ENCODE data around the gene TOMM20.
"Not testable (repeated sequence)": the region's sequence is repeated elsewhere in the genome, so short reads cannot be mapped to it uniquely, and the experiment has no call there.

Gene TOMM20

DNA sequence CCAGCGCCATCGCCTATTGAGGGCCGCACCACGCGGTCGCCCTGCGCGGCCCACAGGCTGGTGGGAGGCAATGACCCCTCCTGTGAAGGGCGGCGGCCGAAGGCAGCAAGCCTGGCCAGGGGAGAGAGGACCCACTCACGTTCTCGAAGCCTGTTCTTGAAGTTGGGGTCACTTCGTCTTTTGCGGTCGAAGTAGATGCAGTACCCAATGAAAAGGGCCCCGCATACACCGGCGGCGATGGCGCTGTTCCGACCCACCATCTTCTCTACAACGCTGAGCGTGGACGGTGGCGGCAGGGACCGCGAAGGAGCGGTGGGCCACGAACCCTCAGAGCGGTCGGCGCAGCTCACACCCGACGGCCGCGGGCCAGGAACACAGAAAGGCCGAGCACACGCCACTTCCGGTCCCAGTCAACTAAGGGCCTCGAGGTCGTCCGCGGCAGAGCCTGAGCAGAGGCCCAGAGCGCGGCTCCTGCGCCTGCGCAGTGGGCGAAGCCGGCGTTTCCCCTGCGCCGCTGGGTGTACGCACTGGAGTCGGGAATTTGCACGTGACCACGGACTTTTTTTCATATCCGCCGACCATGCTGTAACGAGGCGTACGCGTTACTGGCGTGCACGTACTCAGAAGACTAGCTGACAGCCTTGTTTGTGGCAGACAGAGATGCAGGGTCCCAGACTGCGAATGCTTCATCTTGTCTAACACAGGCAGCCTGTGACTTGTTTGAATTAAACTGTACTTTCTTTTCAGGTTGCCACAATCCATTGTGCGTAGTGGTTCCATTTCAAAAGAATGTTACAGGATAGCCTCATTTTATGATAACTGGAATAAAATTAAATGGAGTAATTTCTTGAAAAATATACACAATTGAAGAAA, at the start of gene TOMM20:
TOMM20 (minus strand) TSS at position 382 of the 873 bp plus-strand sequence; CDS start at position 260, 122 bp downstream.
- DNase-seq (ENCODE audit: low spot score) = peak; percentile 98

DNA sequence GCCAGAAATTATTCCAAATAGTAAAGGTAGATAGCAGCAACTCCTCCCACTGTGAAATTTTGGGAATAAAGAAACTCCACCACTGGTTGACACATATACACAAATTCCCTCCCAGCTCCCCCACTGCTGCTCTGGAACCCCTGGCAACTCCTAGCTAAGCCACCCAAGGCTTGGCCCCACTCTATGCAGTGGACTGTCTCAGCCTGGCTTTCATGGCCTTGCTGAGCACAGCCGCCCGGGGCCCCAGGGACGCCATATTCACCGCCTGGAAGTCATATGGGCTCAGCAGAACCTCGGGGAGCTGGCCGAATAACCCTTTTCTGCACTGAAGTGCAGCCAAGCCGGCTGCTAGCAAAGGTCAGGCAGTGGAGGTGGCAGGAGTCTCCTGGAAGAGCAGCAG, 47.8 kb upstream of the TOMM20 start:
- DNase-seq (ENCODE audit: low spot score) = no peak

DNA sequence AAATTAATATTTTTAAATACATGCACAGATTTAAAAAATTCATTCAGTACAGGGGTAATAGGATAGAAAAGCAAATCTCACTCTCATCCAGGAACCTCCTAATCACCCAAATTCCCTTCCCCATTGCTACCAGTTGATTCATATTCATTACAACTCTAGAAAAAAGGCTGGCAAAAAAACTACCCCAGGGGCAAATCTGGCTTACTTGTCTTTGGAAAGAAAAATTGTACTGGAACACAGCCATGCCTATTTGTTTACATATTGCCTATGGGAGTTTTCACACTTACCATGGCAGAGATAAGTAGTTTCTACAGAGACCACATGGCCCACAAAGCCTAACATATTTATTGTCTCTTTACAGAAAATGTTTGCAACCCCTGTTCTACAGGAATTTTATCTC, 41.3 kb upstream of the TOMM20 start:
- no peak for DNase-seq (ENCODE audit: low spot score)

DNA sequence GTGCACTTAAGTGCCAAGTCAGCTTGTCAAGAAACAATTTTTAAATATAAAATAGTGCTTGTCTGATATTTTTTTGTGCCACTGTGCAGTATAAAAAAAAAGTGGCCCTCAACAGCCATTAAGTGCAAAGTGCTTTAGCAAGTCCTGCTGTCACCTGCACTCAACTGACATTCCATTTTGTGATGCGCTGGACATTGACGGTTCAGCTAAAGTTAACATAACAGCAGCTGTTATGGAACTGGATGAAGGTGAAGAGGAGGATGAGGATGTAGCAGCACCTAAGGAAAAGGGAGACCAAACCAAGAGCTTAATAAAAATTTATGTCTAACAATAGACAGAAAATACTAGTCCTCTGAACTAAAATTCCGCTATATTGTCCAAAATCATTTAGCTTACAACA, 39.7 kb upstream of the TOMM20 start:
- DNase-seq (ENCODE audit: low spot score) = no peak

- no peak for DNase-seq (ENCODE audit: low spot score)
These were observed 33.2 kb upstream of the TOMM20 start for GRCh38 chr1:235161685-235162327.

DNA sequence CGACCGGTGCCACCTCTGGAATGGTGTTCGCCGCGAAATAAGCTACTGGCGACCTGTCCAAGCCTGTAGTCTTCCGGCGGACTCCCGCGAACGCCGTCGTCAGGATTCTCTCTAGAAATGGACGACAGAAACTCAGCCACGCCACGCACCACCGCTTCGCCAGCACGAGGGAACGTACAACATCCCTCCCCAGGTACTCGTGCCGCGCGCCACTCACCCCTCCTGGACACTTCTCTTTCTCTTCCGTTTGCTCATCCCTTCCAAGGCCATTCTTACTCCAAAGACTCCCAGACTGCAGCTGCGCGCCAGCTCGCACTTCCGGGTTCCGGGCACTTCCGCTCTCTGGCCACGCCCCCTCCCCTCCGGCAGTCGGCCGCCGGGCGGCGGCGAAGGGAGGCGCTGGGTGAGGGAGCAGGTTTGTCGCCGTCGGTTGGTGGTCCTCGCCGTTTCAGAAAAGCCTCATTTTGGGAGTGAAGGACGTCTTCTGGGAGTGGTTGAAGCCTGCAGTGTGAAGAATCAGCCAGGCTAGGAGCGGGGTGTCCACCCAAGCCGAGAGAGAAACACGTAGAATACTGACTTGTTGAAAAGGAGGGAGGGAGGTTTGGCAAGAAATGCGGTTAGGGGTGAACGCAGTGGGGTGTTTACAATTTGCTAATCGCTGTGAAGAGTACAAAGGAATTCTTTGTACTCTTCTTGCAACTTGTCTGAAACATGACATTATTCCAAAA, 32.5 kb upstream of the TOMM20 start, which contains the start of gene RBM34:
RBM34 (minus strand) TSS at position 294 of the 728 bp plus-strand sequence; CDS start at position 270, 24 bp downstream.
- DNase-seq (ENCODE audit: low spot score) = peak; percentile 89

DNA sequence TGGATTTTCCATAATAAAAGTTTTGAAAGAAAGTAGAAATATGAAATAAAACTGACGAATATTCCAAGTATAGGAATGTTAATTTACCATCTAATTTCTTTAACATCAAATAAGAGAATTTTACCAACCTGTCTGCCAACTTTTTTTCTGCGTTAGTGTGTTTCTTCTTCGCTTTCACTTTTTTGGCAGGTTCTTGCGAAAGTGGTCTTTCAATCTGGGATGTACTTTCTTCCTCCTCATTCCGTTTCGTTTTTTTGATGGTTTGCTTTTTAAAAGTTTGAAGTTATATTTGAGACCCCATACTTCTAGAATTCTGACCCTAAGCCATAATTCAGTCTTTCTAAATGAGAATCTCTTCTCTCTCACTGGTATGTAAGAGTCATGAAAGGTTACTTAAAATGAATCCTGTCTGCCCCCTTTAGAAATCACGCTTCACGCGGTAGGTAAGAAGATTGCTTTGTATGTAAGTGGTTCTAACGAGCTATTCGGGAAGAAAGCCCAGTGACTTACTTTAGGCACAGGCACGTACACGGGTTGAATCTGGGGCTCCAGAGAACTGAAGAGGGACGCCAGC, 31.8 kb upstream of the TOMM20 start:
- DNase-seq (ENCODE audit: low spot score) = peak; percentile 34

DNA sequence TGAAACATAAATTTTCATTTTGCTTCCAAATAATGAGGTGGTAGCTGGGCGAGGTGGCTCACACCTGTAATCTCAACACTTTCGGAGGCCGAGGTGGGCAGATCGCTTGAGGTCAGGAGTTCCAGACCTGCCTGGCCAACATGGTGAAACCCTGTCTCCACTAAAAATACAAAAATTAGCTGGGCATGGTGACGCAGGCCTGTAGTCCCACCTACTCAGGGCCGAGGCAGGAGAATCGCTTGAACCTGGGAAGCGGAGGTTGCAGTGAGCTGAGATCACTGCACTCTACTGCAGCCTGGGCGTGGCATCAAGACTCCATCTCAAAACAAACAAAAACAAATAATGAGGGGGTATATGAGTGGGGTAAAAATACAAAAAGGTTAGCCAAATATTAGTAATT, 31.3 kb upstream of the TOMM20 start:
- DNase-seq (ENCODE audit: low spot score) = not testable (repeated sequence)

DNA sequence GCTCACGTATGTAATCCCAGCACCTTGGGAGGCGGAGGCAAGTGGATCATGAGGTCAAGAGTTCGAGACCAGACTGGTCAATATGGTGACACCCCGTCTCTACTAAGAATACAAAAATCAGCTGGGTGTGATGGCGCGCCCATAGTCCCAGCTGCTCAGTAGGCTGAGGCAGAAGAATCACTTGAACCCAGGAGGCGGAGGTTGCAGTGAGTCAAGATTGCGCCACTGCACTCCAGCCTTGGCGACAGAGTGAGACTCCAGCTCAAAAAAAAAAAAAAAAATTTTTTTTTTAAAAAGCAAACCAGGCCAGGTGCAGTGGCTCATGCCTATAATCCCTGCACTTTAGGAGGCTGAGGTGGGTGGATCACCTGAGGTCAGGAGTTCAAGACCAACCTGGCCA, 30.6 kb upstream of the TOMM20 start:
- not testable (repeated sequence) for DNase-seq (ENCODE audit: low spot score)

DNA sequence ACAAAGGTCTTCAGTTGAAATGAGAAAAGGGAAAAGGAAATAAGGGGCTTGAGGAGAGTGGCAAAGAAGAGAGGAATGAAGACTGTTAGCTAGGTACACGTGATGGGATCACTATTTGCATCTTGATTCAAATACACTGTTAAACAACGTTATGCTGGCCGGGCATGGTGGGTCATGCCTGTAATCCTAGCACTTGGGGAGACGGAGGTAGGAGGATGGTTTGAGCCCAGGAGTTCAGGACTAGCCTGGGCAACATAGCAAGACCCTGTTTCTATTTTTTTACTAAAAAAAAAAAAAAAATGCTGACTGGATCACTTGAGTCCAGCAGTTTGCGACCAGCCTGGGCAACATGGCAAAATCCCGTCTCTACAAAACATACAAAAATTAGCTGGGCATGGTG, 30.0 kb upstream of the TOMM20 start:
- DNase-seq (ENCODE audit: low spot score) = no peak

DNA sequence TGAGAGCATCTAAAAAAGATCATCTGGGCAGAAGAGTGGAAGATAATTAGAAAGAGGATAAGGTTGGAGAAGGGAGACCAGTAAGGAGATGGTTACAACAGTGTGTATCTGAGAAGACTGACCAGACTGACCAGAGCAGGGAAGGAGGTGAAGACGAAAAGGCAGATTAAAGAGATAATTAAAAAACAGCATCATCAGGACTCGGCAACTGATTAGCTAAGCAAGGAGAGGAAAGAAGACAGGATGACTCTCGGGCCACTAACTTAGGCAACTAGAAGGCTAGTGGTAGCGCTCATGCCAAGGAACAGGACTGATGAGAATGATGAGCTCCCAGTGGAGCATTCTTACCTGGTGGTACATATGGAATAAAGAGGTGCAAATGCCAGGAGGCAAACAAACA, 28.5 kb upstream of the TOMM20 start:
- no peak for DNase-seq (ENCODE audit: low spot score)

GRCh38 chr1:235156740-235157139, 28.1 kb upstream of the TOMM20 start:
- no peak for DNase-seq (ENCODE audit: low spot score)

DNA sequence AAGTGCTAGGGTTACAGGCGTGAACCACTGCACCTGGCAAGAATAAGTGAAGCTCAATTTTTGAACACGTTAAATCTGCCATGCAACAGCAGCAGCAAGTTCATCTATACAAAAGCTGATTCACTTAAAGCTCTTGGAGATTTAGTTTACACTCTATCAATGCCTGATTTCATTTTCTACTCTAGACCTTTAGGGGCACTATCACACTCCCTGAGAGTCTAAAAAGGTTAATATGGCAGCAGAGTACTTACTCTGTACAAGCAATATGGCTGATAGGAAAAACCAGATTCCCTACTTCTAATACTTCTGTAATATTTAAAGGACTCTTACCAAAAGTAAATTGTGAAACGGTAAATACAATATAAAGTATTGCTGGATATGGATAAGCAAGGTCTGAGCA, 27.6 kb upstream of the TOMM20 start:
- DNase-seq (ENCODE audit: low spot score) = no peak

GRCh38 chr1:235152235-235152634, 23.6 kb upstream of the TOMM20 start:
- no peak for DNase-seq (ENCODE audit: low spot score)

DNA sequence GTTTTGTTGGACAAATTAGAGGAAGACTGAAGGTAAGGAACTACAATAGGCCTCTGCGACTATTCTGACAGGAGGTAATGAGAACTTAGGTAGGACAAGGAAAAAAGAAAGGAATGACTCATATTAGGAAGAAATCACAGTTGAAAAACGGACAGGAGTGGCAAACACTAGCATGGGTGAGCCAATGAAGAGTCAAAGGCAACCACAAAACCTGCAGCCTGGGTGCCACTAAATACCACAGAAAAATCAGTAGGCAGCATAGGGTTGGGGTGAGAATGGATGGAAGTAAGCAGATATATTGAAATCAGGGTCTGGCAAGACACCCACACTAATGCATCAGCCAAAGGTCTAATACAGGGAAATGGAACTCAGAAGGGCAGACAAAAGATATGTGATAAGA, 22.4 kb upstream of the TOMM20 start:
- no peak for DNase-seq (ENCODE audit: low spot score)

GRCh38 chr1:235149824-235150223, 21.2 kb upstream of the TOMM20 start:
- no peak for DNase-seq (ENCODE audit: low spot score)

DNA sequence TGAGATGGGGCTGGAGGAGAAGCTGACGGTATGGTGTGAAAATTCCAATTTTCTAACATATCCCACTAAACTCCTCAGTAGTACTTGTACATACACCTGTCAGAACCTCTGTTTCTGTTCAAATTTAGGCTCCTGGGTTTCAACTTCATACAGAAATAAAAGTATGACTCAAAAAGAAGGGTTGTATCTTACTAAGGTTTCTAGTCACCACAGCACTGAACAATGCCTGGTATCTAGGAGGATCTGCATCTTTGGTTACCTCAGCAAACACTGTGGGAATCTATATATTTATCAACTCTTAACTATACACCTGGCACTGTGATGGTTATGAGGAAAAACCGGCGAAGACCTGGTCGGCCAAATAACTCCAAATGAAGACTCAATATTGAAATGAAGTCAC, 18.6 kb upstream of the TOMM20 start:
- no peak for DNase-seq (ENCODE audit: low spot score)

DNA sequence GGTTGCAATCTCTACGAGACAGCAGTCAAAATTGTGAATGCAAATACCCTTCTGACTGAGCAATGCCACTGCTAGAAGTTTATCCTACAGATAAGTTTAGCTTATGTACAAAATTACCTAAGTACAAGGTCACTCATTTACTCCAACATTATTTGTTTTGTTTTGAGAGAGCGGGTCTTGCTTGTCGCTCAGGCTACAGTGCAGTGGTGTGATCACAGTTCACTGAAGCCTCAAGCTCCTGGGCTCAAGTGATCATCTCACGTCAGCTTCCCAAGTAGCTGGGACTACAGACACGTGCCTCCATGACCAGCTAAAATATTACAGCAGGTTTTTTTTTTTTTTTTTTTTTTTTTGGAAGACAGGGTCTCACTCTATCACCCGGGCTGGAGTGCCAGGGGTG, 17.0 kb upstream of the TOMM20 start:
- no peak for DNase-seq (ENCODE audit: low spot score)

DNA sequence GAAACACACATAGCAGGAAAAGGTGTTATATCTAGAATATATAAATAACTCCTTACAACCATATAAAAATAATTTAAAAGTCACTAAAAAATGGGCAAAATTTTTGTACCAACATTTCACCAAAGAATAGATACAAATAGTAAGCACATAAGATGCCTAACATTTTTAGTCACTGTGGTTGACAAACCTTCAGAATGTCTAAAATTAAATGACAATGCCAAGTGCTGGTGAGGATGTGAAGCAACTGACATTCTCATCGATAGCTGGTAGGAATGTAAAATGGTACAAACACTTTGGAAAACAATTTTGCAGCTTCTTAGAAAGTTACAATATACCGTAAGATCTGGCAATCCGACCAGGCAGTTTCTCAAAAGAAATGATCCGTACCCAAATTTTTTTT, 14.4 kb upstream of the TOMM20 start:
- no peak for DNase-seq (ENCODE audit: low spot score)

- no peak for DNase-seq (ENCODE audit: low spot score)
These were observed 10.7 kb upstream of the TOMM20 start for GRCh38 chr1:235139315-235139714.

- no peak for DNase-seq (ENCODE audit: low spot score)
These were observed 10.2 kb upstream of the TOMM20 start for GRCh38 chr1:235138821-235139220.

DNA sequence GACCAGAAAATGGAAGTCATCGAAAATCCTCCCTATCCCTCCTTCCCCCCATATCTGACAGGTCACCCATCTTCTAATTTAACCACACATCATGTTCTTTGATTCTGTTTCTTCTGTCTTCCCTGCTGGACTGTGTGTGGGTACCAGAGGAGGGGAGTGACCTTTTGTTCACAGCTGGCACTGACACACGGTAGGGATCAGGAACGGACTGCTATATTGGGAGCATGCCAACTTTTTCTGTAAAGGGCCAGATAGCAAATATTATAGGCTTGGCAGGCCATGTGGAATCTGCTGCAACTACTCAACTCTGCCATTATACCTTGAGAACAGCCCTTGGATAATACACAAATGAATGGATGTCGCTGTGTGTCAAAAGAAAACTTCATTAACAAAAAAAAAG, 7.5 kb upstream of the TOMM20 start:
- no peak for DNase-seq (ENCODE audit: low spot score)
